Measurements from ENCODE around the gene SIAH3.

SIAH3 gene

GRCh38 chr13:45816427-45816826 lies 35.1 kb downstream of the SIAH3 start:
- Mint-ChIP-seq H3K27ac (no peak overlapping the region), H3K9me3 (peaks cover 3% of the 10 kb centered on the region), H3K27me3 (no peaks in the 10 kb centered on the region), H3K4me3 (no peak overlapping the region), H3K36me3 (no peaks in the 10 kb centered on the region), H3K4me1 (no peaks in the 10 kb centered on the region)
- no peak for ATAC-seq

- Mint-ChIP-seq H3K27ac (no peak overlapping the region), H3K27me3 (no peaks in the 10 kb centered on the region), H3K4me1 (no peaks in the 10 kb centered on the region), H3K4me3 (no peak overlapping the region), H3K36me3 (no peaks in the 10 kb centered on the region), H3K9me3 (no peaks in the 10 kb centered on the region)
- peak; percentile 22 for ATAC-seq
Observed at GRCh38 chr13:45812695-45813372, 38.7 kb downstream of the SIAH3 start.

GRCh38 chr13:45811891-45812694 lies 39.5 kb downstream of the SIAH3 start:
- no peaks in the 10 kb centered on the region for H3K27me3 Mint-ChIP-seq
- H3K9me3 Mint-ChIP-seq: no peaks in the 10 kb centered on the region
- no peak overlapping the region for H3K27ac Mint-ChIP-seq
- ATAC-seq: no peak
- no peaks in the 10 kb centered on the region for H3K36me3 Mint-ChIP-seq
- H3K4me3 Mint-ChIP-seq: no peak overlapping the region
- no peaks in the 10 kb centered on the region for H3K4me1 Mint-ChIP-seq

- H3K4me1 Mint-ChIP-seq: no peaks in the 10 kb centered on the region
- H3K9me3 Mint-ChIP-seq: peaks cover under 1% of the 10 kb centered on the region
- no peaks in the 10 kb centered on the region for H3K36me3 Mint-ChIP-seq
- H3K27me3 Mint-ChIP-seq: no peaks in the 10 kb centered on the region
- H3K4me3 Mint-ChIP-seq: no peak overlapping the region
- peak; percentile 40 for ATAC-seq
- H3K27ac Mint-ChIP-seq: no peak overlapping the region
Observed at GRCh38 chr13:45809801-45810394, 41.7 kb downstream of the SIAH3 start.

GRCh38 chr13:45808925-45809324 lies 42.6 kb downstream of the SIAH3 start:
- no peak overlapping the region for H3K27ac Mint-ChIP-seq

GRCh38 chr13:45807520-45808099 lies 43.9 kb downstream of the SIAH3 start:
- H3K27ac Mint-ChIP-seq: no peak overlapping the region
- ATAC-seq: peak; percentile 49
- no peak overlapping the region for H3K4me3 Mint-ChIP-seq
- H3K9me3 Mint-ChIP-seq: peaks cover 5% of the 10 kb centered on the region
- no peaks in the 10 kb centered on the region for H3K4me1 Mint-ChIP-seq
- H3K27me3 Mint-ChIP-seq: no peaks in the 10 kb centered on the region
- no peaks in the 10 kb centered on the region for H3K36me3 Mint-ChIP-seq

More at GRCh38 chr13:45808925-45809324, 42.6 kb downstream of the SIAH3 start:
- Mint-ChIP-seq H3K27me3 (no peaks in the 10 kb centered on the region), H3K4me3 (no peak overlapping the region), H3K36me3 (no peaks in the 10 kb centered on the region), H3K9me3 (peaks cover 5% of the 10 kb centered on the region), H3K4me1 (no peaks in the 10 kb centered on the region)
- no peak for ATAC-seq

- peaks cover 5% of the 10 kb centered on the region for H3K9me3 Mint-ChIP-seq
- H3K36me3 Mint-ChIP-seq: no peaks in the 10 kb centered on the region
- H3K27me3 Mint-ChIP-seq: no peaks in the 10 kb centered on the region
- ATAC-seq: no peak
- H3K4me1 Mint-ChIP-seq: no peaks in the 10 kb centered on the region
- no peak overlapping the region for H3K4me3 Mint-ChIP-seq
- no peak overlapping the region for H3K27ac Mint-ChIP-seq
Observed at GRCh38 chr13:45800485-45800884, 51.1 kb downstream of the SIAH3 start.

DNA sequence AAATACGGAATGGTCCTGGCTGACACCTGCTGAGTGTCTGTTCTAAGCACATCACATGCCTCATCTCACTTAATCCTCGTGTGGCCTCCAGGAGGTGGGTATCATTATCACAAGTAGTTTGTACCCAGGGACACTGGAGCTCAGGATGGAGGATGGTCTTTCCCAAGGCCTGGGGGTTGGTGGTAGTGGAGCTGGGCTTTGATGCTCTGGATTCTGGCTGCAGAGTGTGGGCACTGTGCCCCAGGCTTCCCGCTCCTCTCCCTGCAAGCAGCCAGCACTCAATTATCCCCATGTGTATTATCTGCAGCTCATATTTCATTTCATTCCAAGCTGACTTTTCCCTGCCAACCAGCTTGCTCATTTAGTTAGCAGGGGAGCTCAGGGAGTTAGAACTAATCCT lies 52.1 kb downstream of the SIAH3 start:
- H3K9me3 Mint-ChIP-seq: peaks cover 3% of the 10 kb centered on the region
- no peak for ATAC-seq
- no peaks in the 10 kb centered on the region for H3K27me3 Mint-ChIP-seq

DNA sequence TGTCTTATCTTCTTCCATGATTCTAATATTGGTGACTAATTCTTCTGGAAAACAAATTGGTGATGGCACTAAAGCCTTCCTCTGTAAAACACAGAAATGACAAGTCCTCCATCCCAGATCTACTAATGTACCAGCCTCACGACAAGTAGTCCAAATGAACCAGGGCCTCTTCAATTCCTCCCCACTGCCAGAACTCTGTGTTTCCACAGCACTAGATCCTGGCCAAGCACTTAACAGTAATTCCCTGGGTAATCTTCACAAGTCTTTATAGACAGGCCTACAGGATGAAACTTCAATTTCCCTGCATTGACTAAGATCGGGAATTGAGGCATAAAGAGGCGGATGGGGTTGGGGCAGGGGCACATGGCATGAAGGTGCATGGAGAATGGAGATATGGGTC lies 52.7 kb downstream of the SIAH3 start:
- Mint-ChIP-seq H3K4me1 (no peaks in the 10 kb centered on the region), H3K27ac (no peak overlapping the region), H3K27me3 (no peaks in the 10 kb centered on the region), H3K4me3 (no peak overlapping the region), H3K36me3 (no peaks in the 10 kb centered on the region), H3K9me3 (peaks cover 8% of the 10 kb centered on the region)
- no peak for ATAC-seq

More for the DNA sequence above, 52.1 kb downstream of the SIAH3 start:
- Mint-ChIP-seq H3K27ac (no peak overlapping the region), H3K4me1 (no peaks in the 10 kb centered on the region), H3K36me3 (no peaks in the 10 kb centered on the region), H3K4me3 (no peak overlapping the region)

DNA sequence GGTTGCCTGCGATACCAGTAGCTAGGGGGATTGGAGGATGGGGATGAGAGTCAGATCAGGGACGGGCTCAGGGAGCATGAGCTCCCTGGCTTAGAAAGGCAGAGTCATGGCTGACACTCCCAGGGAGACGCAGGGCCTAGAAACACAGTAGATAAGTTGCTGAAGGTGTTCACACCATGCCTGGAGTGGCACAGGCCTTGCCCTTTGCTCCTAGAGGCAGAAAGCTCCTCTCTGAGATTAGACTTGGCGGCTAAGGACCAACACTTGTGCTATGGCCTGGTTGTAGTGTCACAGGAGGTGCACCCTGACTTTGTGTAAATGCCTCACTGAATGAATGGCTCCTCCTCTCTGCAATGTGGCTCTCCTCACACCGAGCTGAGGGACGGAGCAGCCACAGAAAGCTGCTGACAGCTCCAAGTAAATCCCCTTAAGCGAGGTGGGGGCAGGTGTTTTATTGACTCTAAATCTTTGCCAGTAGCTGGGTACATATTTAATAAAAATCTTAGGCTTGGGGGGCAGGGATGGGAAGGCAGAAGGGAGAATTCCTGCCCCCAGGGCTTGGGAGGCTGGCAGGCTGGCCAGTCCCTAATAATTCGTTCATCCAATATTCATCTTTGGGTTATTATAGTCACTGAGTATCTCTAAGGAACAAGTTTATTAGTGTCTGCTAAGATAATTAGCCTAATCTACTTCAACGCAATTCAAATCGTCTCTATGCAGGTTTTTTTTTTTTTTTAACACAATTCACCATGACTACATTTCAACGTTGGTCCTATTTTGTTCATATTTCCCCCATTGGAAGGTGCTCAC lies 54.9 kb downstream of the SIAH3 start:
- Mint-ChIP-seq H3K4me1 (no peaks in the 10 kb centered on the region), H3K27ac (no peak overlapping the region), H3K36me3 (no peaks in the 10 kb centered on the region), H3K9me3 (peaks cover 11% of the 10 kb centered on the region), H3K4me3 (no peak overlapping the region), H3K27me3 (no peaks in the 10 kb centered on the region)
- no peak for ATAC-seq

DNA sequence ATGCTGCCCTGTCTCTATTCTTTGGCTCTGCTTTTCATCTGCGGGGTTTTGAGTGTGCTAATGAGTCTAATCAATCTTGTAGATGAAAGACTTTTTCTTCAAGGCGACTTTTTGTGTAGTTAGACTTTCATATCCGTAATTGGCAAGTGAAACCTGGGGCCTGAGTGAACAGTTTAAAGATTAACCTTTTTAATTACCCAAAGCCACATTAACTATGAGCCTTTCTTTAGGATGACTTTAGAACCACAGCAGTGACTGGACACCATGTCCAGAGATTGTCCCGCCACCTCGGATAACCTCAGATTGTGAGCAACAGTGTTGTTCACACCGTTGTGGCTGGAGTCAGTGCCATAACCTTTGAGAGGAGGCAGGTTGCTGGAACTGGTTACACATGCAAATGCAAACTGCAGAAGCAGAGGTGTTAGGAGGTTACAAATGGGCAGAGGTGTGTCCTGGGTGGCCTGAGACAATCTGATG lies 58.7 kb downstream of the SIAH3 start:
- no peak for ATAC-seq
- peaks cover 11% of the 10 kb centered on the region for H3K9me3 Mint-ChIP-seq
- H3K4me3 Mint-ChIP-seq: no peak overlapping the region
- H3K36me3 Mint-ChIP-seq: no peaks in the 10 kb centered on the region
- H3K4me1 Mint-ChIP-seq: no peaks in the 10 kb centered on the region
- peaks cover 4% of the 10 kb centered on the region for H3K27me3 Mint-ChIP-seq
- no peak overlapping the region for H3K27ac Mint-ChIP-seq

GRCh38 chr13:45788011-45788410 lies 63.5 kb downstream of the SIAH3 start:
- Mint-ChIP-seq H3K4me1 (no peaks in the 10 kb centered on the region), H3K36me3 (no peaks in the 10 kb centered on the region), H3K9me3 (no peaks in the 10 kb centered on the region), H3K4me3 (no peak overlapping the region), H3K27me3 (peaks cover 43% of the 10 kb centered on the region), H3K27ac (no peak overlapping the region)
- ATAC-seq: no peak

DNA sequence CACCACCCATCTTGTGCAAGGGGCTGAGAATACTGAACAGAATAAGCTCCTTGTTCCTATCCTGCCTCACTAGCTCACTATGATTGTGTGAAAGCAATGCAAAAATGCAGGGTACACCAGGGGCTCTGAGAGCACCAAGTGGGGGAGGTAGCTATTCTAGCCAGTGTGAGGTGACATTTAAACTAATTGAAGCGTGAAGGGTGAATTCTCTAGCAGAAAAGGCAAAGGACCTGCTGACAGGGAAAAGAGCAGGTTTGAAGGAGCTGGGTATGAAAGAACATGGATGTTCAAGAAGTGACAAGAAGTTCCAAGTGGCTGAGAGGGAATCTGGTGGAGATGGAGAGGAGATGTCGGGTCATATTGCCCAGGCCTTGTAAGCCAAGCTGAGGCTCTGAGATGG lies 64.2 kb downstream of the SIAH3 start:
- Mint-ChIP-seq H3K27me3 (peaks cover 50% of the 10 kb centered on the region), H3K27ac (no peak overlapping the region), H3K9me3 (no peaks in the 10 kb centered on the region), H3K36me3 (no peaks in the 10 kb centered on the region), H3K4me1 (no peaks in the 10 kb centered on the region), H3K4me3 (no peak overlapping the region)
- no peak for ATAC-seq

DNA sequence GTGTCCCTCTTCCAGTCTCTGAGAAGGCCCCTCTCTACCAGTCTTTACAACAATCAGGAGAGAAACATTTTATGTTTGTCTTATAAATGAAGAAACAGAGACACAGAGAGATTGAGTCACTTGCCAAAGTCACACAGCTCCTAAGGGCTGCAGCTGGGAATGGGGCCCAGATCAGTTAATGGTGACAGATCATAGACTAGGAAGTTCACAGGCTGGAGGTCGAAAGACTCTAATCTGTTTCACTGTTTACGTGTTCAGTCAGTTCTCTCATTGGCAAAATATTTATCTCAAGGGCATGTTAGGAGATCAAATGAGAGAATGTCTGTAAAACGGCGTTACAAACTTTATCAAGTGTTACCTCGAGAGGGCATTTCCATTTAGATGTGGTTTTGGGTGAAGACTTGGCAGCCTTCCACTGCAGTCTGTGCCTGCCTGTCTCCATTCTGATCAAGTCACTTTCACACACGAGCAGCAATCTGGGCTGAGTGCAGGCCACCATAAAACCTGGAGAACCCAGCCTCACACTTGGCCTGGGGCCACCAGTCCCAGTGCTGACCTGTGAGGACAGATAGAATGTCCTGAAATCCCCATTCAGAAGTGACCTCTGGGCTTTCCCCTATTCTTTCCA lies 65.1 kb downstream of the SIAH3 start:
- H3K27me3 Mint-ChIP-seq: peaks cover 53% of the 10 kb centered on the region

More for the DNA sequence above, 65.1 kb downstream of the SIAH3 start:
- ATAC-seq: no peak
- H3K9me3 Mint-ChIP-seq: no peaks in the 10 kb centered on the region
- no peaks in the 10 kb centered on the region for H3K4me1 Mint-ChIP-seq
- no peak overlapping the region for H3K27ac Mint-ChIP-seq
- no peak overlapping the region for H3K4me3 Mint-ChIP-seq
- H3K36me3 Mint-ChIP-seq: no peaks in the 10 kb centered on the region

All from stimulated activated memory B cell treated with anti-CD40 and anti-IgM and Interleukin-4, amounts not matched to agents 10 μg/mL and 1 μg/mL and 100 μg/mL, for 72 hours (primary cell).